HFFc6 (cell line): Measurements from ENCODE around the gene CLEC18A. TPM values are rescaled to one million over a fixed set of nuclear protein-coding genes. Genes with fewer than 3 reads are reported as not detected.

Experiments
- DNase-seq: peaks from one replicate; pipeline ENCODE4 v3.0.0-alpha.2; 2018
- H3K27ac Mint-ChIP-seq: 2 replicates; pipeline ENCODE4 v1.8.0; 2020; ENCODE audit warnings: mild to moderate bottlenecking, mixed read lengths
- H3K27me3 Mint-ChIP-seq: 2 replicates; pipeline ENCODE4 v1.8.0; 2021; ENCODE audit warnings: mild to moderate bottlenecking, moderate library complexity, mixed read lengths; ENCODE audit not compliant: insufficient read depth
- H3K36me3 Mint-ChIP-seq: 2 replicates; pipeline ENCODE4 v1.8.0; 2021; ENCODE audit warnings: low read depth, mixed read lengths
- H3K4me1 Mint-ChIP-seq: 2 replicates; pipeline ENCODE4 v1.8.0; 2020; ENCODE audit warnings: low read depth, mixed read lengths
- H3K4me3 Mint-ChIP-seq: 2 replicates; pipeline ENCODE4 v1.8.0; 2020; ENCODE audit warnings: mild to moderate bottlenecking, moderate library complexity, mixed read lengths
- H3K9me3 Mint-ChIP-seq: 2 replicates; pipeline ENCODE4 v1.8.0; 2020; ENCODE audit warnings: mild to moderate bottlenecking, mixed read lengths
- total RNA-seq, 6 experiments: library from RNA; stranded (reverse); fragmentation: NEBNext Ultra II Directional; extraction: Animal tissue kit (Norgen Biotek cat#: 25700); gene quantifications; 2 replicates in 1 of 6; 3 replicates in 5 of 6; pipeline ENCODE4 v1.2.3, GENCODE V29; 2021
- TF ChIP-seq, protein P1 (sequence below): fragments of 200-600 bp; sonication (generic); IDR thresholded peaks from 2 replicates; pipeline ENCODE4 v1.5.0; 2021; ENCODE audit warnings: antibody characterized with exemption, mild to moderate bottlenecking

The CLEC18A gene
- total RNA-seq, 6 experiments from 2014 or later: 0.14 TPM; not detected in 4

DNA sequence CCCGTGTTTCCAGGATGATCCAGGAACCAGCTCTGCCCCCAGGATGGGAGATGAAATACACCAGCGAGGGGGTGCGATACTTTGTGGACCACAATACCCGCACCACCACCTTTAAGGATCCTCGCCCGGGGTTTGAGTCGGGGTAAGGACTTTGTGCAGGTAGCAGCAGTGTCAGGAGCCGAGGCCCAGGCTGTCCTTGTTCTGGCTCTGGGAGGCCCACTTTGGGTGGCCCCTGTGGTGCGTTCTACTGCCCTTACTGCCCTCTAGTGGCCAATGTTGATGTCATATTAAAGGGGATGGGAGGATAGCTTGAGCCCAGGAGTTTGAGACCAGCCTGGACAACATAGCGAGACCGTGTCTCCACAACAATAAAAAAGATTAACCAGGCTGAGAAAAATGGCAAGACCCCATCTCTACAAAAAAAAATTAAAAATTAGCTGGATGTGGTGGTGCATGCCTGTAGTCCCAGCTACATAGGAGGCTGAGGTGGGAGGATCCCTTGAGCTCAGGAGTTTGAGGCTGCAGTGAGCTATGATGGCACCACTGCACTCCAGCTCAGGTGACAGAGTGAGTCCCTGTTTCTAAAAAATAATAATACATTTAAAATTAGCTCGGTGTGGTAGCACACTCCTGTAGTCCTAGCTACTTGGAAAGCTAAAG is 20.9 kb upstream of the CLEC18A start:
- peaks cover 5% of the 10 kb centered on the region; the same call in 1 of the 2 replicates for H3K36me3 Mint-ChIP-seq
- H3K27me3 Mint-ChIP-seq: peaks cover 3% of the 10 kb centered on the region; the same call in 1 of the 2 replicates
- H3K4me1 Mint-ChIP-seq: no peaks in the 10 kb centered on the region
- H3K9me3 Mint-ChIP-seq: no peaks in the 10 kb centered on the region
- no peak overlapping the region for H3K27ac Mint-ChIP-seq
- TF ChIP-seq, protein P1, sequence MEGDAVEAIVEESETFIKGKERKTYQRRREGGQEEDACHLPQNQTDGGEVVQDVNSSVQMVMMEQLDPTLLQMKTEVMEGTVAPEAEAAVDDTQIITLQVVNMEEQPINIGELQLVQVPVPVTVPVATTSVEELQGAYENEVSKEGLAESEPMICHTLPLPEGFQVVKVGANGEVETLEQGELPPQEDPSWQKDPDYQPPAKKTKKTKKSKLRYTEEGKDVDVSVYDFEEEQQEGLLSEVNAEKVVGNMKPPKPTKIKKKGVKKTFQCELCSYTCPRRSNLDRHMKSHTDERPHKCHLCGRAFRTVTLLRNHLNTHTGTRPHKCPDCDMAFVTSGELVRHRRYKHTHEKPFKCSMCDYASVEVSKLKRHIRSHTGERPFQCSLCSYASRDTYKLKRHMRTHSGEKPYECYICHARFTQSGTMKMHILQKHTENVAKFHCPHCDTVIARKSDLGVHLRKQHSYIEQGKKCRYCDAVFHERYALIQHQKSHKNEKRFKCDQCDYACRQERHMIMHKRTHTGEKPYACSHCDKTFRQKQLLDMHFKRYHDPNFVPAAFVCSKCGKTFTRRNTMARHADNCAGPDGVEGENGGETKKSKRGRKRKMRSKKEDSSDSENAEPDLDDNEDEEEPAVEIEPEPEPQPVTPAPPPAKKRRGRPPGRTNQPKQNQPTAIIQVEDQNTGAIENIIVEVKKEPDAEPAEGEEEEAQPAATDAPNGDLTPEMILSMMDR: peak; percentile 93
- H3K4me3 Mint-ChIP-seq: no peak overlapping the region
- peak; percentile 46 for DNase-seq

DNA sequence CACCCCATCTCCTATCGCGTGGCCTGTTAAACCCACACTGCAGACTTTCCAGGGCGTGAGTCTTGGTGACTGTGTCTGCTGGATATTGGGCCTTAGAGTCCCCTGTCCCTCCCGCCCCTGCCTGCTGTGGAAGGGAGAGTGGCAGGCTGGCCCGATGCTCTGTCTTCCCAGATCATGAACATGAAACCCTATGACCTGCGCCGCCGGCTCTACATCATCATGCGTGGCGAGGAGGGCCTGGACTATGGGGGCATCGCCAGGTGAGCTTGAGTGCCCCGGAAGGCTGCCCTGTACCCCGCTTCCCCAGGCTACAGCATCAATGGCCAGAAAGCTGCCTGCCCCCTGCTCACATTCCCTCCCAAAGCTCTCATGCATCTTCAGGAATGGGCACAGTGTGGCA is 19.5 kb upstream of the CLEC18A start:
- peaks cover 5% of the 10 kb centered on the region; the same call in 1 of the 2 replicates for H3K36me3 Mint-ChIP-seq
- no peaks in the 10 kb centered on the region for H3K4me1 Mint-ChIP-seq
- no peak for DNase-seq
- TF ChIP-seq, protein P1: no peak
- H3K4me3 Mint-ChIP-seq: no peak overlapping the region
- no peaks in the 10 kb centered on the region for H3K9me3 Mint-ChIP-seq
- H3K27ac Mint-ChIP-seq: no peak overlapping the region
- H3K27me3 Mint-ChIP-seq: peaks cover 3% of the 10 kb centered on the region; the same call in 1 of the 2 replicates

- no peak overlapping the region for H3K27ac Mint-ChIP-seq
- TF ChIP-seq, protein P1: no peak
- H3K36me3 Mint-ChIP-seq: peaks cover 7% of the 10 kb centered on the region; the same call in 1 of the 2 replicates
- peaks cover 3% of the 10 kb centered on the region; the same call in 1 of the 2 replicates for H3K27me3 Mint-ChIP-seq
- no peaks in the 10 kb centered on the region for H3K9me3 Mint-ChIP-seq
- H3K4me3 Mint-ChIP-seq: no peak overlapping the region
- no peak for DNase-seq
- no peaks in the 10 kb centered on the region for H3K4me1 Mint-ChIP-seq
Measured at GRCh38 chr16:69932228-69932627, 18.9 kb upstream of the CLEC18A start.

DNA sequence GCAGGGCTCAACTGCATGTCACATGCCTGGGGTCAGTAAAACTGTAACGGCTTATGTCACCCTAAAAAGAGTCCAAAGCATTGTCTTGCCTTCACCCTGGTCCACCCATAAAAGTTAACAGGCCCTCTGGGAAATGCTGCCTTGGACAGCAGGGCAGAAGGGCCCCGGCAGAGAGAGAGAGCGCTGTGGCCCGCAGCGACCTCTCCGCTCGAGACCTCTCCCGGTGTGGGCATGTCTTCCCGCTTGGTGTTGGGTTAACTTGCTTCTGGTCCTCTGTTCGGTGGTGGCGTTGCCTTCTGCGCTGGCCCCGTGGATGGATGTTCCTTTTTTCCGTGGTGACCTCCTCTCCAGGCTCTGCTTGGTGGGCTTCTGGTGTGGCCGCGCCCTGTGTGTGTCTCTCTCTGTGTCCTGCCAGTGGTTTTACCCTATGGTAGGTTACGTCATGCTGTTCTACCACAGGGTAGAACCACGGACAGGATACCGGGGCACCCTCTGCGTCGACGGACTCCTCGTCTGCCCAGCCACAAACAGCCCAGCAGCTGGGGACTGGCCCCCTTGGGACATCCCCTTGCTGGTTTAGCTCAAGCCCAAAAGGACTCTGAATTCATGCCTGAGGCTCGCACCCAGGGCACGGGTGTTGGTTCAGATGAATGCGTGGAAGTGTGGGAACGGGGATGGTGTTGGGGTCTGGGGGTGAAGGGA is 18.3 kb upstream of the CLEC18A start:
- TF ChIP-seq, protein P1: no peak
- Mint-ChIP-seq H3K4me1 (no peaks in the 10 kb centered on the region), H3K9me3 (no peaks in the 10 kb centered on the region), H3K27ac (no peak overlapping the region), H3K27me3 (peaks cover 3% of the 10 kb centered on the region; the same call in 1 of the 2 replicates), H3K36me3 (peaks cover 12% of the 10 kb centered on the region; the same call in 1 of the 2 replicates), H3K4me3 (no peak overlapping the region)
- DNase-seq: no peak

DNA sequence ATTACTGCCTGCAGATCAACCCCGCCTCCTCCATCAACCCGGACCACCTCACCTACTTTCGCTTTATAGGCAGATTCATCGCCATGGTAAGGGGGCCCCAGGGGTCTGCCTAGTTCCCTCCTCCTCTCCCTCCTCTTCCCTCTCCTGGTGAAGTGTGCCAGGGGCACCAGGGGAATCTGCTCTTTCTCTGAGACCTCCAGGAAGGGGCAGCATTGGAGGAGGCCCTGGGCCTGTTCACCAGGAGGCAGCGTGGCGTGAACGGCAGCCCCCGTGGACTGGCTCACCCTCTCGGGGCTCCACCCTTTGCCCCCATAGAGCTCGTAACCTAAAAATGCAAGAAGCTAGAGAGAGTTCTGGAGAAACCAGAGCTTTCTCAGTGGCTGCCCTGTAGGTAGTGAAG is 17.1 kb upstream of the CLEC18A start:
- TF ChIP-seq, protein P1: no peak
- peaks cover 3% of the 10 kb centered on the region; the same call in 1 of the 2 replicates for H3K27me3 Mint-ChIP-seq
- H3K4me1 Mint-ChIP-seq: no peaks in the 10 kb centered on the region
- no peak for DNase-seq
- no peak overlapping the region for H3K27ac Mint-ChIP-seq
- H3K9me3 Mint-ChIP-seq: no peaks in the 10 kb centered on the region
- H3K4me3 Mint-ChIP-seq: no peak overlapping the region
- H3K36me3 Mint-ChIP-seq: peaks cover 12% of the 10 kb centered on the region; the same call in 1 of the 2 replicates
